Right ventricle myocardium superior (tissue), 1 donor: ENCODE results near the gene RALB. TPM values are rescaled to one million over a fixed set of nuclear protein-coding genes. Genes with fewer than 3 reads are reported as not detected.
"Not testable (repeated sequence)": the region's sequence is repeated elsewhere in the genome, so short reads cannot be mapped to it uniquely, and the experiment has no call there.

Experiments
- ATAC-seq: fragments of 200-7000 bp; cut with Tn5 transposase; one replicate; pipeline ENCODE4 v1.9.1; 2020; ENCODE audit warnings: mild to moderate bottlenecking; ENCODE audit not compliant: poor library complexity
- DNase-seq: peaks from one replicate; pipeline ENCODE4 v3.0.0-alpha.2; 2020
- intact Hi-C: fragments of 100-400 bp; cut with DNase I; formaldehyde crosslinking; loops from one replicate; pipeline ENCODE4 v1.11.2; 2022
- total RNA-seq: library from RNA; stranded (reverse); fragmentation: NEBNext Ultra II Directional; extraction: Animal tissue kit (Norgen Biotek cat#: 25700); gene quantifications from one replicate; pipeline ENCODE4 v1.2.1, GENCODE V29; 2021
- donor health status: DM: no; HTN: yes; CAD: no; lungs with severe emphysema.

RALB gene
- total RNA-seq, 1 donor from 2014 or later: 48.8 TPM

- intact Hi-C loops: no loop called here
- ATAC-seq: no peak
- DNase-seq: no peak
Observed at GRCh38 chr2:120255986-120256650, 3.5 kb downstream of the RALB start.

GRCh38 chr2:120256651-120257000 lies 4.0 kb downstream of the RALB start:
- DNase-seq (no peak), ATAC-seq (no peak)
- intact Hi-C loops: no loop called here

DNA sequence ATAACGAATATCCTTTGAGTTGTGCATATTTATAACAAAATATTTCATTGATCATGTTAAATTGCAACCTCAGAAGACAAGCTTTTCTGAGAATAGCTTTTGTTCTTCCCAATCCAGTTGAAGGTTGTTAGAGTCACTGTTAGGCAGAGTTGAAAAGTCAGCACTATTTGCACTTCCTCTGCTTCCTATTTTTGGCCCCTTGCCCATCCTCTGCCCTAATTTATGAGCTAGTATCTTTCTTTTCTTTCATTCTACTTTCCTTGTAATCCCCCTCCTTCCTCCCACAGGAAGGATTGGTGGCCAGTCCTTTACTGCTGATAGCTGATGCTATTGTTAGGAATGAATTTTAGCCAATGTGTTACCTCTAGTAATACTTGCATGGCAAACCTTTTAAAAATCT lies 4.9 kb downstream of the RALB start:
- ATAC-seq (no peak), DNase-seq (no peak)
- intact Hi-C loops: no loop called here

- ATAC-seq: no peak
- intact Hi-C loops: no loop called here
Observed at GRCh38 chr2:120258196-120258595, 5.5 kb downstream of the RALB start.

DNA sequence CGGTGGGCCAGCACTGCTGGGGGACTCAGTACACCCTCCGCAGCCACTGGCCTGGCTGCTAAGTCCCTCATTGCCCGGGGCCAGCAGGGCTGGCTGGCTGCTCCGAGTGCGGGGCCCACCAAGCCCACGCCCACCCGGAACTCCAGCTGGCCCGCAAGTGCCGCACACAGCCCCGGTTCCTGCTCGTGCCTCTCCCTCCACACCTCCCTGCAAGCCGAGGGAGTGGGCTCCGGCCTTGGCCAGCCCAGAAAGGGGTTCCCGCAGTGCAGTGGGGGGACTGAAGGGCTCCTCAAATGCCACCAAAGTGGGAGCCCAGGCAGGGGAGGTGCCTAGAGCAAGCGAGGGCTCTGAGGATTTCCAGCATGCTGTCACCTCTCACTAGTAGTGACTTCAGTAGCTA lies 7.3 kb downstream of the RALB start:
- DNase-seq, intact Hi-C loops, ATAC-seq: not testable (repeated sequence)

More at GRCh38 chr2:120258196-120258595, 5.5 kb downstream of the RALB start:
- no peak for DNase-seq

- ATAC-seq: no peak
- no peak for DNase-seq
- intact Hi-C loops: no loop called here
Observed at GRCh38 chr2:120260736-120261135, 8.1 kb downstream of the RALB start.

- no peak for DNase-seq
- ATAC-seq: no peak
- intact Hi-C loops: no loop called here
Observed at GRCh38 chr2:120261387-120262006, 8.8 kb downstream of the RALB start.

DNA sequence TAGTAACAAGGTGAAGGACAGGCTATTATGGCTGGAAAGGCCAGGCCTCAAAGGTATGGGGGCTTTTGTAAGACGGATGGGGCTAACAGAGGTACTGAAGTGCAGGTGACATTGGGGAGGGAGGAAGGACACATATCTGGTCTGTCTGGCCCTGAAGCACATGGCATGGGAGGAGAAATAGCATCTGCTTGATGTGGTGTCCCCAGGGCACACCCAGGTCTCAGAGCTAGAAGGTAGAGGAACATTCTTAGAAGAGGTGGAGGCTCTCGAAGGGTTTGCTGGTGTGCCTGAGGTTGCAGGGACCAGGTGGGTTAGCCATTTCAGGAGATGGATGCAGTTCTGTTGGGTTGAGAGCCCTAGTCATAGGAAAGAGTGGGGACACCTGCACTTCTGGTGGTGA lies 9.5 kb downstream of the RALB start:
- intact Hi-C loops: no loop called here
- ATAC-seq (no peak), DNase-seq (no peak)

DNA sequence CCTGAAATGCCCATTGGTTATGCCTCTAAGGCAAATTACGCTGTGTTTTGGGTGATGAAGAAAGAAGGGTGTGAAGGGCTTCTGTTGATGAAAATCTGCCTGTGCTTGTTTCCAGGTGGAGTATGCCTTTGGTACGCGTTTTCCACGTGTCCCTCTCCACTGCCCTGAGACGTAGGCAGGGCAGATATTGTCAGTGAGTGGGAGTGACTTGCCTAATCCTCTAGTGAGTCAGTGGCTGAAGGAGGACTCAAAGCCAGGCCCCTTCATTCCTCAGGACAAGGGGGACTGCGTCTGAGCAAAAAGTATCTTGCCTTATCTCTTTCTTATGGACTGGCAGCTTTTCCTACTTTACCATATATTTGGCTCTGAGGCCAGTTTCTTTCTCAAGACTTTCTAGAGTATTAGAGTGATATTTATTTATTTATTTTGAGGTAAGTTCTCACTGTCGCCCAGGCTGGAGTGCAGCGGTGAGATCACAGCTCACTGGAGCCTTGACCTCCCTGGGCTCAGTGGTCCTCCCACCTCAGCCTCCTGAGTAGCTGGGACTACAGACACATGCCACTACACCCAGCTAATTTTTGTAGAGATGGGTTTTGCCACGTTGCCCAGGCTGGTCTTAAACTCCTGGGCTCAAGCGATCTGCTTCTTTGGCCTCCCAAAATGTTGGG lies 10.2 kb downstream of the RALB start:
- DNase-seq (no peak), ATAC-seq (no peak)
- intact Hi-C loops: no loop called here

DNA sequence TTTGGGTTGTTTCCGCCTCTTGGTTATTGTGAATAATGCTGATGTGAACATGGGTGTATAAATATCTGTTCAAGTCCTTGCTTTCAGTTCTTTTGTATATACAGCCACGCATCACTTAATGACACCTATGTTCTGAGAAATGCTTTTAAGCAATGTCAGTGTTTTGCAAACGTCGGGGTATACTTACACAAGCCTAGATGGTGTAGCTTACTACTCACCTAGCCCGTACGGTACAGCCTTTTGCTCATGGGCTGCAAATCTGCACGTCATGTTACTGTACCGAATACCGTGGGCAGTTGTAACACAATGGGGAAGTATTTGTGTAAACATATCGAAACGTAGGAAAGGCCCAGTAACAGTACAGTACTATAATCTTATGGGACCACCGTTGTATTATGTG lies 12.4 kb downstream of the RALB start:
- ATAC-seq (no peak), DNase-seq (no peak)
- intact Hi-C loops: no loop called here

DNA sequence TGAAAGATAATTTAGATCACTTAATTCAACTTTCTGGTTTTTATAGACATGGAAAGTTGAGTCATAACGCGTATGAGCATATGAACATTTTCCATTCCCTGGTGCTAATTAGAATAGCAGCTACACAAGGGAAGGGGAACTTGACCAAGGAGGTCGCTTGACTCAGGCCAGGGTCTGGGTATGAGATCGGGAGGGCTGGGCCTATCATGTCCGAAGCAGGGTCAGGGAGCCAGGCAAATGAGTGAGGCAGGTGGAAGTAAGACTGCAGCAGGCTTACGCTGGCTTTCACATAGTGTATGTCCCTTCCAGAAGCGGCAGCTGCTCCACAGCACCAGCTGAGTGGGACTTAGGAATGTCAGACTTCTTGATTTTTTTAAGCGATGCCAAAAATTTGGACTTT lies 14.7 kb downstream of the RALB start:
- no peak for ATAC-seq
- intact Hi-C loops: no loop called here
- DNase-seq: no peak

- intact Hi-C loops: no loop called here
- no peak for ATAC-seq
Observed at GRCh38 chr2:120269076-120269744, 16.6 kb downstream of the RALB start.

GRCh38 chr2:120269816-120270215 lies 17.2 kb downstream of the RALB start:
- ATAC-seq (no peak), DNase-seq (no peak)
- intact Hi-C loops: no loop called here

More at GRCh38 chr2:120269076-120269744, 16.6 kb downstream of the RALB start:
- DNase-seq: no peak

GRCh38 chr2:120271711-120272379 lies 19.2 kb downstream of the RALB start:
- intact Hi-C loops: no loop called here
- ATAC-seq (no peak), DNase-seq (no peak)

- ATAC-seq (no peak), DNase-seq (no peak)
- intact Hi-C loops: no loop called here
Observed at GRCh38 chr2:120272763-120273481, 20.3 kb downstream of the RALB start.

DNA sequence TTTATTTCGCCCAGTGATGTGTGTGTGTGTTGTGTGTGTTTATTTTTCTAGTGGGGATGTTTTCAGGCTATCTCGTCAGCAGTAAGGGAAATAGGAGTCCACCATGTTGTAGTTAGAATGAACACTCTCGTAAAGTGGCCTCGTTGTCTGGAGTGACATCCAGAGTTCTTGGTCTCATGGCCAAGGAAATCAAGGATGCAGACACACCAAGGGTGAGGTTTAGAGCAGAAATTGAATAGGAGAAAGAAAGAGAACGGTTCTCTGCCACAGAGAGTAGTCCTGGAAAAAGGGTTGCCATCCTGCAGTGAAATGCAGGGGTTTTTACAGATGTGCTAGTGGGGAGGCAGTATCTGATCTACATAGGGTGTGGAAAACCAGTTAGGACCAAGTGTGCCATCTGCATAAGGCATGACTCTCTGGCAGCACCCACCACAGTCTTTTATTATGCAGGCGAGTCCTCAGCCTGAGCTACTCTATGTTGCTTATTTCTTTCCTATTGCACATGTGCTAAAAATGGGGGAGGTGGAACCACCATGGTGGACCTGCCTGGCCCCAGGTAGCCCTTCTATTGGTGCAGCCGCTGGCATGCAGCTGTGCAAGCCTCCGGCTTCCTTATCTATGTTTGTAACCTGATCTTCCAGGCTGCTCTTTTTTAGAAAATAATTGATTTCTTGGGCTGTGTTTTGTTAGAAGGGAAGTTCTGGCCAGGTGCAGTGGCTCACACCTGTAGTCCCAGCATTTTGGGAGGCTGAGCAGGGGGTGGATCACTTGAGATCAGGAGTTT lies 23.2 kb downstream of the RALB start:
- intact Hi-C loops: no loop called here
- ATAC-seq (no peak), DNase-seq (no peak)

GRCh38 chr2:120277505-120278205 lies 25.0 kb downstream of the RALB start:
- DNase-seq (no peak), ATAC-seq (no peak)
- intact Hi-C loops: no loop called here
